Mononuclear cell (primary cell): ENCODE measurements around the gene SPEM1. TPM values are rescaled to one million over a fixed set of nuclear protein-coding genes. Genes with fewer than 3 reads are reported as not detected.

Experiments
- H3K27me3 ChIP-seq: 2 replicates; pipeline ENCODE4 v1.6.0; 2011; ENCODE audit warnings: low read length, control low read depth; ENCODE audit not compliant: insufficient read depth
- H3K4me1 ChIP-seq: 2 replicates; pipeline ENCODE4 v1.5.1; 2011; ENCODE audit warnings: mild to moderate bottlenecking, low read length, control low read depth; ENCODE audit not compliant: insufficient read depth
- H3K4me3 ChIP-seq: 2 replicates; pipeline ENCODE4 v1.5.1; 2011; ENCODE audit warnings: mild to moderate bottlenecking, low read length, moderate library complexity
- H3K9me3 ChIP-seq: 2 replicates; pipeline ENCODE4 v1.5.1; 2011; ENCODE audit warnings: low read depth, mild to moderate bottlenecking, control low read depth, low read length
- total RNA-seq: library from RNA; depleted of rRNA; stranded (reverse); fragments of >200 nt; gene quantifications from one replicate; pipeline ENCODE4 v1.2.3, GENCODE V29; 2012

Gene SPEM1
- total RNA-seq, 1 donor = not detected

DNA sequence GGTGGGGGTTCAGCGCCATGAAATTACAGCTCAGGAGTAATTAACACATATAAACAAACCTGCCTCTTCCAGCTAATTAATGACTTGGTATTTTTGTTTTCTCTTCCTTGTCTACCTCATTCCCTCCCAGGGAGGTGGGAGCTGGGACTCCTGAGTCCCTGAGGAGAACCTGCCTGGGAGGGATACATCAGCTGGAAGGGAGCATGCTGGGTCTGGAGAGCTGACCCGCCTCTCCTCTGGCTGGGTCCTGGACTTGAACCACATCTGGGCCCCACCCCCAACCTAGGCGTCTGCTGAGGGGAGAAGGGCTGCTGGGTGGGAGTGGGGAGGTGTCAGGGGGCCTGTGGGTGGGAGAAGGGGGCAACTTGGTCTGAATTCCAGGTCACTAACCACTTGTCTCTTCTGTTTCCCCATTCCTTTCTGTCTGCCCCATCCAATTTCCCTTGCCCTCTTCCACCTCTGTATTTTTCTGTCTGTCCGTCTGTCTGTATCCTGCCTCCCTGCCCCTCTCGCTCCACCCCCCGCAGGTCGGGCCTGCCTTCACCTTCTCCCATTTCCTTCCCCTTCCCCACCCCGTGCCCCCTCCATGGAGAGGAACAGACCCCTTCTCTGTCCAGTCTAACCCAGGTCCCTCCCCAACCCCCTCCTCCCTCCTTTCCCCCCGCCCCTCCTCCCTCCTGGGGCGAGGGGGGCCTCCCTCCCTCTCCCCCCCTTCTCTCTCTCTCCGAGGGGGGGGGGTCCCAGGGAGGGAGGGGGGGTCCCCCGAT, 12.5 kb upstream of the SPEM1 start, which contains the start of gene NLGN2:
Gene NLGN2, plus strand, starts transcription at position 361 of the 767 bp plus-strand sequence. CDS start 411 bp downstream, outside the sequence.
- Histone ChIP-seq H3K4me3 (no peak within 1 kb of the TSS), H3K27me3 (peaks cover 2% of the 10 kb centered on the region), H3K4me1 (peaks cover 17% of the 10 kb centered on the region), H3K9me3 (no peaks in the 10 kb centered on the region)

DNA sequence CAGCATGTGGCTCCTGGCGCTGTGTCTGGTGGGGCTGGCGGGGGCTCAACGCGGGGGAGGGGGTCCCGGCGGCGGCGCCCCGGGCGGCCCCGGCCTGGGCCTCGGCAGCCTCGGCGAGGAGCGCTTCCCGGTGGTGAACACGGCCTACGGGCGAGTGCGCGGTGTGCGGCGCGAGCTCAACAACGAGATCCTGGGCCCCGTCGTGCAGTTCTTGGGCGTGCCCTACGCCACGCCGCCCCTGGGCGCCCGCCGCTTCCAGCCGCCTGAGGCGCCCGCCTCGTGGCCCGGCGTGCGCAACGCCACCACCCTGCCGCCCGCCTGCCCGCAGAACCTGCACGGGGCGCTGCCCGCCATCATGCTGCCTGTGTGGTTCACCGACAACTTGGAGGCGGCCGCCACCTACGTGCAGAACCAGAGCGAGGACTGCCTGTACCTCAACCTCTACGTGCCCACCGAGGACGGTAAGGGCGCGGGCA, 11.8 kb upstream of the SPEM1 start:
- Histone ChIP-seq H3K4me1 (peaks cover 11% of the 10 kb centered on the region), H3K9me3 (no peaks in the 10 kb centered on the region), H3K4me3 (no peak overlapping the region), H3K27me3 (peaks cover 2% of the 10 kb centered on the region)

GRCh38 chr17:7408863-7409262, 11.3 kb upstream of the SPEM1 start:
- Histone ChIP-seq H3K9me3 (no peaks in the 10 kb centered on the region), H3K4me3 (no peak overlapping the region), H3K4me1 (peaks cover 8% of the 10 kb centered on the region), H3K27me3 (peaks cover 2% of the 10 kb centered on the region)

GRCh38 chr17:7409716-7410115, 10.4 kb upstream of the SPEM1 start:
- H3K4me3 ChIP-seq = no peak overlapping the region
- H3K4me1 ChIP-seq = peaks cover 8% of the 10 kb centered on the region
- peaks cover 2% of the 10 kb centered on the region for H3K27me3 ChIP-seq
- no peaks in the 10 kb centered on the region for H3K9me3 ChIP-seq

- H3K27me3 ChIP-seq = peaks cover under 1% of the 10 kb centered on the region
- no peak overlapping the region for H3K4me3 ChIP-seq
- no peaks in the 10 kb centered on the region for H3K9me3 ChIP-seq
- H3K4me1 ChIP-seq = no peaks in the 10 kb centered on the region
Measured at GRCh38 chr17:7410634-7411426, 9.3 kb upstream of the SPEM1 start.

- H3K4me3 ChIP-seq = no peak overlapping the region
- H3K4me1 ChIP-seq = no peaks in the 10 kb centered on the region
- H3K27me3 ChIP-seq = no peaks in the 10 kb centered on the region
- H3K9me3 ChIP-seq = no peaks in the 10 kb centered on the region
Measured at GRCh38 chr17:7411427-7411750, 8.7 kb upstream of the SPEM1 start.

GRCh38 chr17:7413346-7413985, 6.7 kb upstream of the SPEM1 start:
- H3K9me3 ChIP-seq = no peaks in the 10 kb centered on the region
- no peaks in the 10 kb centered on the region for H3K27me3 ChIP-seq
- no peaks in the 10 kb centered on the region for H3K4me1 ChIP-seq
- H3K4me3 ChIP-seq = no peak overlapping the region

- no peak overlapping the region for H3K4me3 ChIP-seq
- H3K27me3 ChIP-seq = no peaks in the 10 kb centered on the region
- no peaks in the 10 kb centered on the region for H3K4me1 ChIP-seq
- no peaks in the 10 kb centered on the region for H3K9me3 ChIP-seq
Measured at GRCh38 chr17:7414837-7415236, 5.3 kb upstream of the SPEM1 start.

GRCh38 chr17:7415784-7416183, 4.3 kb upstream of the SPEM1 start:
- no peaks in the 10 kb centered on the region for H3K4me1 ChIP-seq
- no peaks in the 10 kb centered on the region for H3K9me3 ChIP-seq
- H3K27me3 ChIP-seq = no peaks in the 10 kb centered on the region
- H3K4me3 ChIP-seq = no peak overlapping the region

DNA sequence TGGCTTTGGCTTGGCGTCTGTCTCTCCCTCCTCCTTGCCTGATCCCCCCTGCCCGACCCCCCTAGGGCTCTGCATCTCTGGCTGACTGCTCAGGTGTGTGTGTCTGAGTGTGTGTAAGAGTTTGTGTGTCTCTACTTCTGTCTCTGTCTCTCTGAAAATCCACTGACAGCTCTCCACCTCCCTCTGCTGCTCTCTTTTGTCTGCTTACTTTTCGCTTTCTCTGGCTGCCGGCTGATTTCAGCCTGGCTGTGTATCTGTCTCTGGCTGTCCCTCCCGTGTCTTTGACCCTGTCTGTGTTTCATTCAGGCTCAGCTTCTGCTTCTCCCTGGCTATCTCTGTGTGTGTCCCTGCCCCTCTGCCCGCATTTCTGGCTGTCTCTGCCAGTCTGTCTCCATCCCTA, 3.8 kb upstream of the SPEM1 start:
- H3K4me1 ChIP-seq = no peaks in the 10 kb centered on the region
- H3K27me3 ChIP-seq = no peaks in the 10 kb centered on the region
- no peaks in the 10 kb centered on the region for H3K9me3 ChIP-seq
- no peak overlapping the region for H3K4me3 ChIP-seq

DNA sequence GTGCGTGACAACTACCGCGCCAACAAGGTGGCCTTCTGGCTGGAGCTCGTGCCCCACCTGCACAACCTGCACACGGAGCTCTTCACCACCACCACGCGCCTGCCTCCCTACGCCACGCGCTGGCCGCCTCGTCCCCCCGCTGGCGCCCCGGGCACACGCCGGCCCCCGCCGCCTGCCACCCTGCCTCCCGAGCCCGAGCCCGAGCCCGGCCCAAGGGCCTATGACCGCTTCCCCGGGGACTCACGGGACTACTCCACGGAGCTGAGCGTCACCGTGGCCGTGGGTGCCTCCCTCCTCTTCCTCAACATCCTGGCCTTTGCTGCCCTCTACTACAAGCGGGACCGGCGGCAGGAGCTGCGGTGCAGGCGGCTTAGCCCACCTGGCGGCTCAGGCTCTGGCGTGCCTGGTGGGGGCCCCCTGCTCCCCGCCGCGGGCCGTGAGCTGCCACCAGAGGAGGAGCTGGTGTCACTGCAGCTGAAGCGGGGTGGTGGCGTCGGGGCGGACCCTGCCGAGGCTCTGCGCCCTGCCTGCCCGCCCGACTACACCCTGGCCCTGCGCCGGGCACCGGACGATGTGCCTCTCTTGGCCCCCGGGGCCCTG, 3.0 kb upstream of the SPEM1 start:
- no peaks in the 10 kb centered on the region for H3K9me3 ChIP-seq

DNA sequence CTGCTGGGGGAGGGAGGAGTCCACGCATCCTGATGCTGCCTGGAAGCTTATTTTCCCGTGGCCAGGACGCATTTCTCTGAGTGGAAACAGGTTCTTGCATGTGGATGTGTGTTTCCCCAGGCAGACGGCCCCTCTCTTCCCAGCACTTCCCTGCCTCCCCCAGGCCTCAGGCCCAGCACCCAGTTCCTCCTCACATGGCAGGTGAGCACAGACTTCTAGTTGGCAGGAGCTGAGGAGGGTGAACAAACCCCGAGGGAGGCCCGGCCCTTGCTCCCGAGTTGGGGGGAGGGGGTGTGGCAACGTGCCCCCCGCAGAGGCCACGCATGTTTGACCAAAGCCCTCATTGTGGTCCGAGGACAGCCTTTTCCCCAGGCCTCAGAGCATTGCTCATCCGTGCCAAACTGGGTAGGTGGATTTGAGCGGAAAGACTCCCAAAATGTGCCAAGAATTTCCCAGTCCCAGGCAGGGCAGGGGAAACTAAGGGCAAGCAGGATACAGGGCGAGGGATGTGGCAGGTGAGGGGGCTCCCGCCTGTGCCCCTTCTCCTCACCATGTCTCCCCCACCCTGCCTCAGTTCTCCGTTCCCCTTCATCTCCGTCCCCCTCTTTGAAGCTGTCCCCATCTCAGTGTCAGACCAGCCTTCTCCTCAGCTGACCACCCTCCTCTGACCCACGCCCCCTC, 1.5 kb upstream of the SPEM1 start:
- no peaks in the 10 kb centered on the region for H3K9me3 ChIP-seq
- H3K27me3 ChIP-seq = no peaks in the 10 kb centered on the region
- no peak overlapping the region for H3K4me3 ChIP-seq
- H3K4me1 ChIP-seq = no peaks in the 10 kb centered on the region

More for the DNA sequence above, 3.0 kb upstream of the SPEM1 start:
- Histone ChIP-seq H3K27me3 (no peaks in the 10 kb centered on the region), H3K4me3 (no peak overlapping the region), H3K4me1 (no peaks in the 10 kb centered on the region)

GRCh38 chr17:7421186-7421585, 1.1 kb downstream of the SPEM1 start:
- H3K4me3 ChIP-seq = no peak overlapping the region
- no peaks in the 10 kb centered on the region for H3K9me3 ChIP-seq
- H3K27me3 ChIP-seq = no peaks in the 10 kb centered on the region
- H3K4me1 ChIP-seq = no peaks in the 10 kb centered on the region

- H3K9me3 ChIP-seq = no peaks in the 10 kb centered on the region
- no peaks in the 10 kb centered on the region for H3K4me1 ChIP-seq
- no peak overlapping the region for H3K4me3 ChIP-seq
- no peaks in the 10 kb centered on the region for H3K27me3 ChIP-seq
Measured at GRCh38 chr17:7423679-7424078, 3.6 kb downstream of the SPEM1 start.
